Measurements from ENCODE around the gene SCN10A. TPM values are rescaled to one million over a fixed set of nuclear protein-coding genes. Genes with fewer than 3 reads are reported as not detected.
A peak's percentile ranks its signal among the peaks of the same experiment; 100 is the strongest.

SCN10A gene
- not detected for polyA plus RNA-seq

GRCh38 chr3:38816026-38816425, at the start of gene SCN10A:
Gene SCN10A (minus strand): TSS chr3:38816217. CDS start chr3:38794010, 22,207 bp downstream.
- no peaks in the 10 kb centered on the region for H3K36me3 Mint-ChIP-seq
- no peaks in the 10 kb centered on the region for H3K9me3 Mint-ChIP-seq
- no peaks in the 10 kb centered on the region for H3K4me1 Mint-ChIP-seq
- H3K27me3 Mint-ChIP-seq: peaks cover 4% of the 10 kb centered on the region
- no peak within 1 kb of the TSS for H3K27ac Mint-ChIP-seq
- H3K4me3 Mint-ChIP-seq: no peak within 1 kb of the TSS

GRCh38 chr3:38853011-38853410, 37.0 kb upstream of the SCN10A start:
- peaks cover 8% of the 10 kb centered on the region for H3K27me3 Mint-ChIP-seq
- H3K4me3 Mint-ChIP-seq: no peak overlapping the region
- H3K27ac Mint-ChIP-seq: no peak overlapping the region
- no peaks in the 10 kb centered on the region for H3K36me3 Mint-ChIP-seq
- peaks cover 2 to 7% (median 5%) of the 10 kb centered on the region in 3 donors for H3K9me3 Mint-ChIP-seq
- H3K4me1 Mint-ChIP-seq: no peaks in the 10 kb centered on the region

GRCh38 chr3:38843898-38844297, 27.9 kb upstream of the SCN10A start:
- Mint-ChIP-seq H3K36me3 (no peaks in the 10 kb centered on the region), H3K4me1 (no peaks in the 10 kb centered on the region), H3K9me3 (peaks cover 2 to 3% (median 3%) of the 10 kb centered on the region in 3 donors), H3K27ac (no peak overlapping the region), H3K4me3 (peak overlapping the region in 1 of 4 donors; percentile 13), H3K27me3 (peaks cover 10% of the 10 kb centered on the region)

GRCh38 chr3:38842266-38842965, 26.4 kb upstream of the SCN10A start:
- no peaks in the 10 kb centered on the region for H3K4me1 Mint-ChIP-seq

GRCh38 chr3:38840987-38841386, 25.0 kb upstream of the SCN10A start:
- Mint-ChIP-seq H3K36me3 (no peaks in the 10 kb centered on the region), H3K4me3 (no peak overlapping the region), H3K9me3 (peaks cover 2 to 6% (median 4%) of the 10 kb centered on the region in 3 donors), H3K27me3 (peaks cover 7% of the 10 kb centered on the region), H3K4me1 (no peaks in the 10 kb centered on the region), H3K27ac (no peak overlapping the region)

More at GRCh38 chr3:38842266-38842965, 26.4 kb upstream of the SCN10A start:
- Mint-ChIP-seq H3K27ac (no peak overlapping the region), H3K36me3 (no peaks in the 10 kb centered on the region), H3K4me3 (no peak overlapping the region), H3K27me3 (peaks cover 10% of the 10 kb centered on the region), H3K9me3 (peaks cover 2 to 6% (median 4%) of the 10 kb centered on the region in 3 donors)

GRCh38 chr3:38837358-38837757, 21.3 kb upstream of the SCN10A start:
- Mint-ChIP-seq H3K36me3 (no peaks in the 10 kb centered on the region), H3K27ac (no peak overlapping the region), H3K27me3 (peaks cover 3% of the 10 kb centered on the region), H3K9me3 (peaks cover 0 to 9% (median 6%) of the 10 kb centered on the region in 3 donors), H3K4me1 (peaks cover 0 to 1% (median 0%) of the 10 kb centered on the region in 3 donors), H3K4me3 (peak overlapping the region in 1 of 4 donors; percentile 35)

GRCh38 chr3:38836561-38836960, 20.5 kb upstream of the SCN10A start:
- no peak overlapping the region for H3K4me3 Mint-ChIP-seq
- no peak overlapping the region for H3K27ac Mint-ChIP-seq
- H3K27me3 Mint-ChIP-seq: peaks cover 3% of the 10 kb centered on the region
- H3K9me3 Mint-ChIP-seq: peaks cover 0 to 9% (median 6%) of the 10 kb centered on the region in 3 donors
- peaks cover 0 to 1% (median 0%) of the 10 kb centered on the region in 3 donors for H3K4me1 Mint-ChIP-seq
- H3K36me3 Mint-ChIP-seq: no peaks in the 10 kb centered on the region

- Mint-ChIP-seq H3K4me3 (no peak overlapping the region), H3K9me3 (peaks cover 0 to 9% (median 6%) of the 10 kb centered on the region in 3 donors), H3K4me1 (peaks cover 0 to 1% (median 0%) of the 10 kb centered on the region in 3 donors), H3K36me3 (no peaks in the 10 kb centered on the region), H3K27ac (peak overlapping the region in 1 of 3 donors; percentile 48), H3K27me3 (peaks cover 3% of the 10 kb centered on the region)
Measured at GRCh38 chr3:38835939-38836338, 19.9 kb upstream of the SCN10A start.

GRCh38 chr3:38834717-38835116, 18.7 kb upstream of the SCN10A start:
- Mint-ChIP-seq H3K36me3 (no peaks in the 10 kb centered on the region), H3K4me3 (no peak overlapping the region), H3K9me3 (peaks cover 0 to 9% (median 6%) of the 10 kb centered on the region in 3 donors), H3K27me3 (peaks cover 1% of the 10 kb centered on the region), H3K27ac (no peak overlapping the region), H3K4me1 (peaks cover 0 to 1% (median 0%) of the 10 kb centered on the region in 3 donors)

- Mint-ChIP-seq H3K36me3 (no peaks in the 10 kb centered on the region), H3K4me1 (peaks cover 0 to 1% (median 0%) of the 10 kb centered on the region in 3 donors), H3K9me3 (peaks cover 0 to 8% (median 5%) of the 10 kb centered on the region in 3 donors), H3K4me3 (no peak overlapping the region), H3K27ac (no peak overlapping the region), H3K27me3 (peaks cover 3% of the 10 kb centered on the region)
Measured at GRCh38 chr3:38834110-38834509, 18.1 kb upstream of the SCN10A start.

- Mint-ChIP-seq H3K4me1 (no peaks in the 10 kb centered on the region), H3K27ac (no peak overlapping the region)
Measured at GRCh38 chr3:38829404-38829803, 13.4 kb upstream of the SCN10A start.

GRCh38 chr3:38828681-38829080, 12.7 kb upstream of the SCN10A start:
- Mint-ChIP-seq H3K36me3 (no peaks in the 10 kb centered on the region), H3K4me1 (no peaks in the 10 kb centered on the region), H3K27me3 (peaks cover 1% of the 10 kb centered on the region), H3K9me3 (peaks cover 0 to 5% (median 0%) of the 10 kb centered on the region in 3 donors), H3K4me3 (no peak overlapping the region), H3K27ac (no peak overlapping the region)

More at GRCh38 chr3:38829404-38829803, 13.4 kb upstream of the SCN10A start:
- Mint-ChIP-seq H3K36me3 (no peaks in the 10 kb centered on the region), H3K27me3 (peaks cover 1% of the 10 kb centered on the region), H3K4me3 (no peak overlapping the region), H3K9me3 (peaks cover 0 to 7% (median 0%) of the 10 kb centered on the region in 3 donors)

- H3K9me3 Mint-ChIP-seq: peaks cover 0 to 3% (median 0%) of the 10 kb centered on the region in 3 donors
- H3K27ac Mint-ChIP-seq: no peak overlapping the region
- no peaks in the 10 kb centered on the region for H3K4me1 Mint-ChIP-seq
- H3K36me3 Mint-ChIP-seq: no peaks in the 10 kb centered on the region
- peaks cover 1% of the 10 kb centered on the region for H3K27me3 Mint-ChIP-seq
- H3K4me3 Mint-ChIP-seq: peak overlapping the region in 1 of 4 donors; percentile 9
Measured at GRCh38 chr3:38827791-38828190, 11.8 kb upstream of the SCN10A start.

- Mint-ChIP-seq H3K36me3 (no peaks in the 10 kb centered on the region), H3K9me3 (peaks cover 0 to 3% (median 2%) of the 10 kb centered on the region in 3 donors), H3K4me1 (no peaks in the 10 kb centered on the region), H3K27ac (no peak overlapping the region), H3K27me3 (peaks cover 1% of the 10 kb centered on the region), H3K4me3 (no peak overlapping the region)
Measured at GRCh38 chr3:38826001-38826400, 10.0 kb upstream of the SCN10A start.

GRCh38 chr3:38824349-38824748, 8.3 kb upstream of the SCN10A start:
- Mint-ChIP-seq H3K4me1 (no peaks in the 10 kb centered on the region), H3K4me3 (no peak overlapping the region), H3K27ac (no peak overlapping the region), H3K9me3 (peaks cover 0 to 3% (median 2%) of the 10 kb centered on the region in 3 donors), H3K27me3 (peaks cover 4% of the 10 kb centered on the region), H3K36me3 (no peaks in the 10 kb centered on the region)

- Mint-ChIP-seq H3K27ac (no peak overlapping the region), H3K36me3 (no peaks in the 10 kb centered on the region), H3K9me3 (peaks cover 0 to 2% (median 2%) of the 10 kb centered on the region in 3 donors), H3K27me3 (peaks cover 4% of the 10 kb centered on the region), H3K4me3 (no peak overlapping the region), H3K4me1 (no peaks in the 10 kb centered on the region)
Measured at GRCh38 chr3:38823722-38824121, 7.7 kb upstream of the SCN10A start.
